Coronary artery (tissue), 2 donors: Measurements from ENCODE around the gene TMX2.

ENCODE experiments used
- DNase-seq: peaks from one replicate; pipeline ENCODE4 v3.0.0-alpha.2; 2017; ENCODE audit warnings: low spot score
- H3K27ac ChIP-seq, 2 donors: fragments of 200-600 bp; sonication (generic); one replicate each; pipeline ENCODE4 v1.5.1; 2016 to 2019
- H3K4me3 ChIP-seq: fragments of 200-600 bp; sonication (generic); 2 replicates; pipeline ENCODE4 v1.5.1; 2016; ENCODE audit warnings: mild to moderate bottlenecking, moderate library complexity
- CTCF ChIP-seq: fragments of 200-600 bp; sonication (generic); IDR thresholded peaks from one replicate; pipeline ENCODE4 v1.5.1; 2019; ENCODE audit warnings: antibody characterized with exemption

Gene TMX2

GRCh38 chr11:57751676-57752253 is 39.4 kb downstream of the TMX2 start, which contains the start of gene BTBD18:
TSS of gene BTBD18 (minus strand) at chr11:57751819. CDS start at chr11:57751188, 631 bp downstream.
- H3K4me3 ChIP-seq = no peak within 1 kb of the TSS
- no peak for DNase-seq
- TF ChIP-seq CTCF = no peak
- H3K27ac ChIP-seq = no peak within 1 kb of the TSS

- H3K4me3 ChIP-seq = no peak overlapping the region
- TF ChIP-seq CTCF = no peak
- DNase-seq = no peak
- H3K27ac ChIP-seq = no peak overlapping the region
These were observed 40.6 kb downstream of the TMX2 start for GRCh38 chr11:57752954-57753353.

- H3K4me3 ChIP-seq = no peak overlapping the region
- no peak for TF ChIP-seq CTCF
- no peak overlapping the region for H3K27ac ChIP-seq
- DNase-seq = no peak
These were observed 45.8 kb downstream of the TMX2 start for GRCh38 chr11:57758174-57758573.

- peak within 1 kb of the TSS; percentile 84 to 93 for H3K27ac ChIP-seq
- TF ChIP-seq CTCF = no peak
- peak; percentile 94 for DNase-seq
- peak within 1 kb of the TSS; percentile 77 for H3K4me3 ChIP-seq
These were observed 49.2 kb downstream of the TMX2 start, which contains the start of gene CTNND1 for GRCh38 chr11:57761301-57762234. TSS of gene CTNND1 (plus strand) at chr11:57761802. CDS start at chr11:57791479, 29,677 bp downstream.

- peak overlapping the region; percentile 77 for H3K4me3 ChIP-seq
- peak overlapping the region; percentile 84 to 93 for H3K27ac ChIP-seq
- no peak for DNase-seq
- TF ChIP-seq CTCF = no peak
These were observed 50.0 kb downstream of the TMX2 start for GRCh38 chr11:57762235-57762861.

GRCh38 chr11:57763568-57763967 is 51.2 kb downstream of the TMX2 start:
- H3K27ac ChIP-seq = peak overlapping the region; percentile 84 to 93
- TF ChIP-seq CTCF = no peak
- peak overlapping the region; percentile 77 for H3K4me3 ChIP-seq
- no peak for DNase-seq
